ENCODE data around the gene ATP2B1.

GRCh38 chr12:89752341-89752740 lies 43.7 kb upstream of the ATP2B1 start:
- TF ChIP-seq CTCF (IDR thresholded peaks at IDR 0.05) (no peak), POLR2A (IDR thresholded peaks at IDR 0.05) (no peak)
